Vagina (tissue), 2 donors: Measurements from ENCODE around the gene SRSF10.

Source experiments
- POLR2A ChIP-seq, 2 donors: fragments of 450-650 bp; IDR thresholded peaks; one replicate each; pipeline ENCODE4 v1.6.1; 2017; ENCODE audit warnings: antibody characterized with exemption in 2 of 2, mild to moderate bottlenecking in 2 of 2, moderate library complexity in 2 of 2
- POLR2AphosphoS5 ChIP-seq, 2 donors: sonication (generic); formaldehyde crosslinking; IDR thresholded peaks; one replicate each; pipeline ENCODE4 v1.9.0; 2017; ENCODE audit warnings: antibody characterized with exemption in 2 of 2, mild to moderate bottlenecking in 2 of 2, low read depth in 1 of 2; ENCODE audit not compliant: insufficient read depth in 1 of 2
- TF ChIP-seq, protein P1 (sequence below), 3 experiments: fragments of 450-650 bp in 2 of 3; fragments of 200-600 bp in 1 of 3; sonication (generic) in 1 of 3; IDR thresholded peaks; one replicate each; pipeline ENCODE4 v1.5.1; 2017 to 2019; ENCODE audit warnings: antibody characterized with exemption in 3 of 3, mild to moderate bottlenecking in 2 of 3, moderate library complexity in 2 of 3

DNA sequence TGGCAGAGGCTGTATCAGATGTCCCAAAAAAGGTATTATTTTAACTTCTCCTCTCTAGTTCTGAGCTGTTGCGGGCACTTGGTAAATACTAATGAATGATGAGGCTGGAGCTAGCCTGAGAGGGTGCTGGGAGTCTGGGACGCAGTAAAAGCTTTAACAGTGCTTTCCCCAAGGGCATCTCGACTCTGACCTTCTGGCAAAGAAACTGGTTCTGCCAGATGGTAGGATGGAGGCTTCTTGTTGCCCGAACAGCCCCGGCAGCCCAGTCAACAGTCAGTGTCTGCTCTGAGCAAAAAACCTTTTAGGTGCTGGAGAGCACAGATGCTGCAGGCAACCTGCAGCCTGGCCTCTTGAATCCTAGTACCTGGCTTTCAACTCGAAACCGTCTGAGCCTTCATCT lies 23.0 kb downstream of the SRSF10 start:
- no peak for TF ChIP-seq POLR2A (IDR thresholded peaks at IDR 0.05)
- TF ChIP-seq, protein P1, sequence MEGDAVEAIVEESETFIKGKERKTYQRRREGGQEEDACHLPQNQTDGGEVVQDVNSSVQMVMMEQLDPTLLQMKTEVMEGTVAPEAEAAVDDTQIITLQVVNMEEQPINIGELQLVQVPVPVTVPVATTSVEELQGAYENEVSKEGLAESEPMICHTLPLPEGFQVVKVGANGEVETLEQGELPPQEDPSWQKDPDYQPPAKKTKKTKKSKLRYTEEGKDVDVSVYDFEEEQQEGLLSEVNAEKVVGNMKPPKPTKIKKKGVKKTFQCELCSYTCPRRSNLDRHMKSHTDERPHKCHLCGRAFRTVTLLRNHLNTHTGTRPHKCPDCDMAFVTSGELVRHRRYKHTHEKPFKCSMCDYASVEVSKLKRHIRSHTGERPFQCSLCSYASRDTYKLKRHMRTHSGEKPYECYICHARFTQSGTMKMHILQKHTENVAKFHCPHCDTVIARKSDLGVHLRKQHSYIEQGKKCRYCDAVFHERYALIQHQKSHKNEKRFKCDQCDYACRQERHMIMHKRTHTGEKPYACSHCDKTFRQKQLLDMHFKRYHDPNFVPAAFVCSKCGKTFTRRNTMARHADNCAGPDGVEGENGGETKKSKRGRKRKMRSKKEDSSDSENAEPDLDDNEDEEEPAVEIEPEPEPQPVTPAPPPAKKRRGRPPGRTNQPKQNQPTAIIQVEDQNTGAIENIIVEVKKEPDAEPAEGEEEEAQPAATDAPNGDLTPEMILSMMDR (IDR thresholded peaks at IDR 0.05): no peak
- no peak for TF ChIP-seq POLR2AphosphoS5 (IDR thresholded peaks at IDR 0.05; ENCODE audit: insufficient read depth in 1 of 2, low read depth in 1 of 2)
